Tibial nerve (tissue), 4 donors: ENCODE data around the gene SRSF4. TPM values are rescaled to one million over a fixed set of nuclear protein-coding genes. Genes with fewer than 3 reads are reported as not detected.
"Not testable (repeated sequence)": the region's sequence is repeated elsewhere in the genome, so short reads cannot be mapped to it uniquely, and the experiment has no call there.

Source experiments
- DNase-seq, 2 donors: peaks; one replicate each; pipeline ENCODE4 v3.0.0-alpha.2; 2019; ENCODE audit warnings: low spot score in 2 of 2
- H3K27ac ChIP-seq, 4 donors: fragments of 200-600 bp; sonication (generic) in 3 of 4; one replicate each; pipeline ENCODE4 v1.5.1; 2017 to 2019; ENCODE audit warnings: mild to moderate bottlenecking in 1 of 4
- H3K27me3 ChIP-seq, 2 donors: fragments of 200-600 bp; sonication (generic) in 1 of 2; one replicate each; pipeline versions ENCODE4 v1.5.1 to v1.6.0; 2017 to 2019
- H3K36me3 ChIP-seq, 3 donors: fragments of 200-600 bp; sonication (generic); one replicate each; pipeline ENCODE4 v1.5.1; 2018 to 2019
- H3K4me1 ChIP-seq, 4 donors: fragments of 200-600 bp; sonication (generic) in 3 of 4; one replicate each; pipeline ENCODE4 v1.5.1; 2017 to 2019
- H3K4me3 ChIP-seq, 4 donors: fragments of 200-600 bp; sonication (generic) in 3 of 4; one replicate each; pipeline ENCODE4 v1.5.1; 2017 to 2019; ENCODE audit warnings: mild to moderate bottlenecking in 1 of 4, moderate library complexity in 1 of 4
- H3K9me3 ChIP-seq, 4 donors: fragments of 200-600 bp; sonication (generic) in 3 of 4; one replicate each; pipeline ENCODE4 v1.5.1; 2017 to 2019
- EP300 ChIP-seq, 2 donors: sonication (generic); formaldehyde crosslinking; IDR thresholded peaks; one replicate each; pipeline ENCODE4 v1.6.1; 2017; ENCODE audit warnings: antibody characterized with exemption in 2 of 2, mild to moderate bottlenecking in 1 of 2
- POLR2A ChIP-seq, 2 donors: fragments of 450-650 bp; IDR thresholded peaks; one replicate each; pipeline ENCODE4 v1.6.1; 2017; ENCODE audit warnings: antibody characterized with exemption in 2 of 2, mild to moderate bottlenecking in 2 of 2, moderate library complexity in 2 of 2
- WGBS, 2 donors: methylation state at CpG; one replicate each; pipeline ENCODE4 v1.1.5; 2018; 5-methylcytosine and 5-hydroxymethylcytosine counted together
- total RNA-seq, 4 donors: library from RNA; depleted of rRNA; stranded (reverse); fragments of >200 nt; gene quantifications; one replicate each; pipeline ENCODE4 v1.1.0, GENCODE V29; 2016
- TF ChIP-seq, protein P1 (sequence below), 5 experiments: fragments of 200-600 bp in 3 of 5; fragments of 450-650 bp in 2 of 5; sonication (generic) in 3 of 5; IDR thresholded peaks; one replicate each; pipeline ENCODE4 v1.5.1; 2016 to 2019; ENCODE audit warnings: antibody characterized with exemption in 5 of 5, mild to moderate bottlenecking in 3 of 5, moderate library complexity in 2 of 5

Gene SRSF4
- total RNA-seq, 4 donors from 2014 or later: 63.4 to 75.9 (median 69.1) TPM

DNA sequence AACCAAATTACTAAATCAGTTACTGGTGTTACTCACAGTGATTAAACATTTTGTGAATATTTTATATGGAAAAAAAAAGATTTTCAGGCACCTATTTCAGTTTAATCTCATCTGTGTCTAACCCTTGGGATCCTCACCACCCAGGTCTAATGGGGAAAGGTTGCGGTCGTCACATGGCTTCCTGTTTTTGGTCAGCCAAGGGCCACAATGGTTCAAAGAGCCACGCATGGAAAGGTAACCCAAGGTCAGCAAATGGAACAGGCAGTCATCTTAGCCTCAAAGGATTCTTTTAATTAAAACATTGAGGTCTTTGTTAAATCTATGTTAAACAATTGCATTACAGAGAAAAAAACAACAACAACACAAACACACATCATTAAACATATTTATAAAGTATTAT lies 21.9 kb downstream of the SRSF4 start:
- TF ChIP-seq POLR2A (IDR thresholded peaks at IDR 0.05): no peak
- TF ChIP-seq, protein P1, sequence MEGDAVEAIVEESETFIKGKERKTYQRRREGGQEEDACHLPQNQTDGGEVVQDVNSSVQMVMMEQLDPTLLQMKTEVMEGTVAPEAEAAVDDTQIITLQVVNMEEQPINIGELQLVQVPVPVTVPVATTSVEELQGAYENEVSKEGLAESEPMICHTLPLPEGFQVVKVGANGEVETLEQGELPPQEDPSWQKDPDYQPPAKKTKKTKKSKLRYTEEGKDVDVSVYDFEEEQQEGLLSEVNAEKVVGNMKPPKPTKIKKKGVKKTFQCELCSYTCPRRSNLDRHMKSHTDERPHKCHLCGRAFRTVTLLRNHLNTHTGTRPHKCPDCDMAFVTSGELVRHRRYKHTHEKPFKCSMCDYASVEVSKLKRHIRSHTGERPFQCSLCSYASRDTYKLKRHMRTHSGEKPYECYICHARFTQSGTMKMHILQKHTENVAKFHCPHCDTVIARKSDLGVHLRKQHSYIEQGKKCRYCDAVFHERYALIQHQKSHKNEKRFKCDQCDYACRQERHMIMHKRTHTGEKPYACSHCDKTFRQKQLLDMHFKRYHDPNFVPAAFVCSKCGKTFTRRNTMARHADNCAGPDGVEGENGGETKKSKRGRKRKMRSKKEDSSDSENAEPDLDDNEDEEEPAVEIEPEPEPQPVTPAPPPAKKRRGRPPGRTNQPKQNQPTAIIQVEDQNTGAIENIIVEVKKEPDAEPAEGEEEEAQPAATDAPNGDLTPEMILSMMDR (IDR thresholded peaks at IDR 0.05): no peak
- no peak for TF ChIP-seq EP300 (IDR thresholded peaks at IDR 0.05)
- DNase-seq: no peak
- Histone ChIP-seq H3K4me3 (no peak overlapping the region), H3K27me3 (no peaks in the 10 kb centered on the region), H3K27ac (peak overlapping the region in 1 of 4 donors; percentile 19), H3K4me1 (peaks cover 0 to 71% (median 6%) of the 10 kb centered on the region in 4 donors), H3K9me3 (no peaks in the 10 kb centered on the region), H3K36me3 (peaks cover 0 to 57% (median 7%) of the 10 kb centered on the region in 3 donors)
- WGBS, 2 donors: 51 to 54% methylated on average over 3 of the region's 3 CpGs

DNA sequence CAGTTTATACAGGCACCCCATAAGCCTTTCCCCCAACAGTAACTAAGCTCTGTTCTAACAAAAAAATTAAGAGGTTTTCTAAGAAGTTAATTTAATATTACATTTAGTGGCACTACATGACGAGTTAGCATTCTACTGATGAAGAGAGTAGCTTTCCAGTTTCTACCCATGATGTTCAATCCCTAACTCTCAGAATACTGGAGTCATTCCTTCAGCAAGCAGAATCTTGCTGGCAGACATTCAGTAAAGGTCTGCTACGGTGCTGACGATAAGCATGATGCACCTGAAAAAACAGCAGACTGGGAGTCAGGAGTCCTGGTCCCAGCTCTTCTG lies 24.5 kb downstream of the SRSF4 start:
- Histone ChIP-seq H3K9me3 (no peaks in the 10 kb centered on the region), H3K27me3 (no peaks in the 10 kb centered on the region), H3K4me1 (peaks cover 0 to 48% (median 6%) of the 10 kb centered on the region in 4 donors), H3K27ac (no peak overlapping the region), H3K4me3 (no peak overlapping the region), H3K36me3 (peaks cover 0 to 82% (median 31%) of the 10 kb centered on the region in 3 donors)
- DNase-seq: no peak
- 68 to 69% methylated on average over 3 of the region's 3 CpGs for WGBS, 2 donors
- TF ChIP-seq POLR2A (IDR thresholded peaks at IDR 0.05) (no peak), EP300 (IDR thresholded peaks at IDR 0.05) (no peak)
- TF ChIP-seq, protein P1 (IDR thresholded peaks at IDR 0.05): no peak

DNA sequence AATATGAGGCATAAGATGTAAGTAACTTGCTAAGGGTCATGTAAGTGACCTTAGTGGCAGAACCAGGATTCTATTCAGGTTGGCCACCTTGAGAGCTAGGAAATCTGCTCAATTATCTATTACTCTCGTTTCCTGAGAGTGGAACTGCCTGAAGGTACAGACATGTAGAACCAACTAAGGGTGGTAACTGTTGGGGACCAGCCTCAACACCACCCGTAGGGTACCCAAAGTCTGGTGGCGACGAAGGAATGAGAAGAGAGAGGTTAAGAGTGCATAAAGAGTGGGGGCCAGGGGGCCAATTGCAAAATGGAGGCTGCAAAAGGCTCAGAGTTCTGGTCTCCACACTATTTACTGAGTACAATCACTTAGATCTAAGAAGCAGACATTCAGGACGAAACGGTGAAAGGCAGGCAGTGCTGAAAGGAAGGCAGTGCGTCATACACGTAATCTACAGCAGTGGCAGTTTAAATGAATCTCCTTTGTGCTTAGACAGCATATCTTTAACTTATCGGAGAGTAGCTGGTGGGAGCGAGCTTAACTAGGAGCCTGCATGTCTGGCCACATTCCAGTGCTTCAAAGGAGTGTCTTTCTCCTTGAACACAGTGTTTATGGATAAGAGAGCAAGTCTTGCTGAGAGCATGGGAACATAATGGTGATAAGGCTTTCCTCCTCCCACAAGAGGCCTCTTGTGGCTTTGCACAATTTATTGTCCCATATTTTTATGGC lies 25.0 kb downstream of the SRSF4 start:
- Histone ChIP-seq H3K27ac (peak overlapping the region in 1 of 4 donors; percentile 29), H3K4me1 (peaks cover 0 to 43% (median 2%) of the 10 kb centered on the region in 4 donors), H3K4me3 (no peak overlapping the region), H3K36me3 (peaks cover 0 to 88% (median 36%) of the 10 kb centered on the region in 3 donors), H3K27me3 (no peaks in the 10 kb centered on the region), H3K9me3 (no peaks in the 10 kb centered on the region)
- 35 to 39% methylated on average over 10 of the region's 10 CpGs for WGBS, 2 donors
- no peak for DNase-seq
- no peak for TF ChIP-seq POLR2A (IDR thresholded peaks at IDR 0.05)
- TF ChIP-seq EP300 (IDR thresholded peaks at IDR 0.05): no peak
- TF ChIP-seq, protein P1 (IDR thresholded peaks at IDR 0.05): no peak

DNA sequence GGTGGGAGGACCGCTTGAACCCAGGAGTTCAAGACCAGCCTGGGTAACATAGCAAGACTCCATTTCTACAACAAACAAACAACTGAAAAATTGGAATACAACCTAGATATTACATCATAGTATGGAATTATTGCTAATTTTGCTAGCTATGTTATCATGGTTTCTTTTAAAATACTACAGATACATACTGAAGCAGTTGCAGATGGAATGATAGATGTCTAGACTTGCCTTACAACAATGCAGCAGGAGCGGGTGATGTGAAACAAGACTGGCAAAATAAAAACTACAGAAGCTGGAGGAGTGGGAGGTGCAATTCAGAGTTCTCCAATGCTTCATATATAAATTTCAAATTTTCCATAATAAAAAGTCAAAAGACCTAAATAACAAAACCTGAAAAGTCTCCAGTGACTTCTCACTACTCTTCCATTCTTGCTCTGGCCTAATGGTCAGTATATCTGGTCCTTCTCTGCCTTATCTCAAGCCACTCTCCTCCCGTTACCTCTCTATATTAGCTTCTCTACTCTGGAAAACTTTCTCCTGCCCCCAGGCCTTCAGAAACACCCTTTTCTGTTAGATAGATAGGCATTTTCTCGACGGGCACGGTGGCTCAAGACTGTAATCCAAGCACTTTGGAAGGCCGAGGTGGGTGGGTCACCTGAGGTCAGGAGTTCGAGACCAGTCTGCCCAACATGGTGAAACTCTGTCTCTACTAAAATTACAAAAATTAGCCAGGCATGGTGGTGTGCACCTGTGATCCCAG lies 29.5 kb downstream of the SRSF4 start:
- 91 to 96% methylated on average over 8 of the region's 8 CpGs for WGBS, 2 donors
- Histone ChIP-seq H3K4me3 (no peak overlapping the region), H3K27ac (no peak overlapping the region), H3K4me1 (peaks cover 0 to 15% (median 0%) of the 10 kb centered on the region in 4 donors), H3K36me3 (peaks cover 5 to 99% (median 56%) of the 10 kb centered on the region in 3 donors), H3K9me3 (no peaks in the 10 kb centered on the region), H3K27me3 (no peaks in the 10 kb centered on the region)
- no peak for DNase-seq
- no peak for TF ChIP-seq EP300 (IDR thresholded peaks at IDR 0.05)
- no peak for TF ChIP-seq POLR2A (IDR thresholded peaks at IDR 0.05)
- TF ChIP-seq, protein P1 (IDR thresholded peaks at IDR 0.05): no peak

DNA sequence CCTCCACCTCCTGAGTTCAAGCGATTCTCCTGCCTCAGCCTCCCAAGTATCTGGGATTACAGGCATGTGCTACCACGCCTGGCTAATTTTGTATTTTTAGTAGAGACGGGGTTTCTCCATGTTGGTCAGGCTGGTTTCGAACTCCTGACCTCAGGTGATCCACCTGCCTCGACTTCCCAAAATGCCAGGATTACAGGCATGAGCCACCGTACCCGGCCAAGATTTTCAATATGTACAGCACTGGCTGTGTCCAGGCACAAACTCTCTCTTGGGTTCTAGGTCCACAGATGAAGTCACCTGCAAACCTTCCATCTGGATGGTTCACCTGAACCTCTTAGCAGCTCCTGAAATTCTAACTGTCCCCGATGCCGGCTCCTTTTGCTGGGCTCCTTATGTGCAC lies 31.4 kb downstream of the SRSF4 start:
- WGBS, 2 donors: 97 to 98% methylated on average over 9 of the region's 9 CpGs
- not testable (repeated sequence) for H3K27me3 ChIP-seq, H3K9me3 ChIP-seq, DNase-seq, H3K4me3 ChIP-seq, H3K4me1 ChIP-seq, H3K27ac ChIP-seq
- H3K36me3 ChIP-seq: peaks cover 5 to 100% (median 59%) of the 10 kb centered on the region in 3 donors
